Stimulated activated CD8-positive, alpha-beta memory T cell treated with anti-CD3 and anti-CD28 coated beads, Interleukin-4, amount 100 ng/mL, for 48 hours (primary cell): ENCODE measurements around the gene SLC7A1.

Experiments
- DNase-seq: peaks from one replicate; pipeline ENCODE4 v3.0.0-alpha.2; 2020

SLC7A1 gene

GRCh38 chr13:29508130-29508875 is 87.2 kb downstream of the SLC7A1 start:
- DNase-seq, result peak; percentile 88

- DNase-seq, result no peak
Measured at GRCh38 chr13:29507356-29507755, 88.1 kb downstream of the SLC7A1 start.

GRCh38 chr13:29505950-29506349 is 89.5 kb downstream of the SLC7A1 start:
- DNase-seq, result no peak

- no peak for DNase-seq
Measured at GRCh38 chr13:29505511-29505910, 90.0 kb downstream of the SLC7A1 start.

GRCh38 chr13:29504691-29505090 is 90.8 kb downstream of the SLC7A1 start:
- DNase-seq, result no peak

- DNase-seq, result no peak
Measured at GRCh38 chr13:29503041-29503837, 92.2 kb downstream of the SLC7A1 start.

- no peak for DNase-seq
Measured at GRCh38 chr13:29502391-29503008, 93.0 kb downstream of the SLC7A1 start.

GRCh38 chr13:29501674-29502073 is 93.8 kb downstream of the SLC7A1 start:
- no peak for DNase-seq

GRCh38 chr13:29500386-29500785 is 95.1 kb downstream of the SLC7A1 start:
- no peak for DNase-seq

GRCh38 chr13:29499506-29500165 is 95.9 kb downstream of the SLC7A1 start:
- DNase-seq, result no peak

- no peak for DNase-seq
Measured at GRCh38 chr13:29498426-29499040, 97.0 kb downstream of the SLC7A1 start.

- no peak for DNase-seq
Measured at GRCh38 chr13:29497137-29497654, 98.3 kb downstream of the SLC7A1 start.

GRCh38 chr13:29496241-29496712 is 99.2 kb downstream of the SLC7A1 start:
- no peak for DNase-seq

GRCh38 chr13:29494520-29494919 is 101.0 kb downstream of the SLC7A1 start:
- DNase-seq, result no peak

GRCh38 chr13:29493796-29494195 is 101.7 kb downstream of the SLC7A1 start:
- no peak for DNase-seq

GRCh38 chr13:29491248-29491647 is 104.2 kb downstream of the SLC7A1 start:
- DNase-seq, result no peak

GRCh38 chr13:29490561-29490885 is 105.0 kb downstream of the SLC7A1 start:
- no peak for DNase-seq

GRCh38 chr13:29489650-29490560 is 105.6 kb downstream of the SLC7A1 start:
- no peak for DNase-seq

- DNase-seq, result no peak
Measured at GRCh38 chr13:29487466-29488454, 107.7 kb downstream of the SLC7A1 start.

- no peak for DNase-seq
Measured at GRCh38 chr13:29486551-29486950, 108.9 kb downstream of the SLC7A1 start.
